Endothelial cell (in vitro differentiated cells): ENCODE data around the gene AUH. TPM values are rescaled to one million over a fixed set of nuclear protein-coding genes. Genes with fewer than 3 reads are reported as not detected.

Experiments
- DNase-seq: peaks from one replicate; pipeline ENCODE4 v3.0.0; 2021; ENCODE audit warnings: low spot score
- H3K27ac Mint-ChIP-seq: one replicate; pipeline ENCODE4 v1.8.0; 2021; ENCODE audit warnings: mixed read lengths, inconsistent platforms; ENCODE audit not compliant: unreplicated experiment
- H3K27me3 Mint-ChIP-seq: one replicate; pipeline ENCODE4 v1.8.0; 2021; ENCODE audit warnings: mild to moderate bottlenecking, moderate library complexity, mixed read lengths, inconsistent platforms; ENCODE audit not compliant: unreplicated experiment
- H3K36me3 Mint-ChIP-seq: one replicate; pipeline ENCODE4 v1.8.0; 2021; ENCODE audit warnings: mild to moderate bottlenecking, low read depth, mixed read lengths, inconsistent platforms; ENCODE audit not compliant: unreplicated experiment
- H3K4me1 Mint-ChIP-seq: one replicate; pipeline ENCODE4 v1.8.0; 2021; ENCODE audit warnings: mild to moderate bottlenecking, mixed read lengths, inconsistent platforms; ENCODE audit not compliant: unreplicated experiment
- H3K4me3 Mint-ChIP-seq: one replicate; pipeline ENCODE4 v1.8.0; 2021; ENCODE audit warnings: mild to moderate bottlenecking, mixed read lengths, inconsistent platforms; ENCODE audit not compliant: unreplicated experiment
- H3K9me3 Mint-ChIP-seq: one replicate; pipeline ENCODE4 v1.8.0; 2021; ENCODE audit warnings: mixed read lengths, inconsistent platforms; ENCODE audit not compliant: unreplicated experiment
- CTCF ChIP-seq: fragments of 200-600 bp; sonication (generic); IDR thresholded peaks from one replicate; pipeline ENCODE4 v1.5.0; 2021; ENCODE audit warnings: antibody characterized with exemption; ENCODE audit not compliant: unreplicated experiment
- total RNA-seq: library from RNA; stranded (reverse); fragmentation: NEBNext Ultra II Directional; extraction: Animal tissue kit (Norgen Biotek cat#: 25700); gene quantifications from one replicate; pipeline ENCODE4 v1.2.1, GENCODE V29; 2021; ENCODE audit not compliant: unreplicated experiment

The AUH gene
- total RNA-seq, 1 donor from 2014 or later = 14.4 TPM

GRCh38 chr9:91395553-91396471 lies 34.1 kb upstream of the AUH start:
- Mint-ChIP-seq H3K27ac (no peak overlapping the region), H3K9me3 (no peaks in the 10 kb centered on the region), H3K4me1 (peaks cover 4% of the 10 kb centered on the region), H3K4me3 (no peak overlapping the region), H3K27me3 (no peaks in the 10 kb centered on the region), H3K36me3 (no peaks in the 10 kb centered on the region)
- TF ChIP-seq CTCF = no peak
- no peak for DNase-seq

GRCh38 chr9:91395106-91395552 lies 33.4 kb upstream of the AUH start:
- Mint-ChIP-seq H3K27ac (no peak overlapping the region), H3K4me3 (no peak overlapping the region), H3K27me3 (no peaks in the 10 kb centered on the region), H3K9me3 (no peaks in the 10 kb centered on the region), H3K36me3 (no peaks in the 10 kb centered on the region), H3K4me1 (peaks cover 4% of the 10 kb centered on the region)
- DNase-seq = no peak
- TF ChIP-seq CTCF = no peak

GRCh38 chr9:91393826-91394225 lies 32.1 kb upstream of the AUH start:
- H3K36me3 Mint-ChIP-seq = no peaks in the 10 kb centered on the region
- H3K27me3 Mint-ChIP-seq = no peaks in the 10 kb centered on the region
- H3K27ac Mint-ChIP-seq = no peak overlapping the region
- H3K9me3 Mint-ChIP-seq = no peaks in the 10 kb centered on the region
- H3K4me1 Mint-ChIP-seq = no peaks in the 10 kb centered on the region
- TF ChIP-seq CTCF = no peak
- no peak overlapping the region for H3K4me3 Mint-ChIP-seq
- no peak for DNase-seq

DNA sequence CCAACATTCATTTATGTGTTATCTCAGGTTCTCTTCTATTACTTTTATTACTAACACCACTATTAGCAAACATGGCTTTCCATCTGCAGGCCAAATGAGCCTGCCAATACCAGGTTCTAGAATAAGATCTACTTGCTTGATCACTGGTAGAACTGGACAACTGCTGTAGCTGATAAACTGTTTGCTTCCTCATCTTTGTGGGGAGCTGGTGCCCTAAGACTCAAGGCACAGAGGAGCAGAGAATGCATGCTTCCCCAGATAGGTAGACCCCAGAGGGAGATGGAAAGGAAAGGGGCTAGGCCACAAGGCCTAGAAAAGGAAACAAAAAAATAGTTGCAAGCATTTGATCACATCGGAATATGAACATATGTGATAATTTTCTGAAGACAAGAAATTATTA lies 30.7 kb upstream of the AUH start:
- Mint-ChIP-seq H3K27ac (no peak overlapping the region), H3K27me3 (no peaks in the 10 kb centered on the region), H3K4me1 (no peaks in the 10 kb centered on the region), H3K36me3 (no peaks in the 10 kb centered on the region), H3K9me3 (no peaks in the 10 kb centered on the region), H3K4me3 (no peak overlapping the region)
- TF ChIP-seq CTCF = no peak
- DNase-seq = no peak

GRCh38 chr9:91391818-91392217 lies 30.1 kb upstream of the AUH start:
- H3K4me1 Mint-ChIP-seq = no peaks in the 10 kb centered on the region
- H3K36me3 Mint-ChIP-seq = no peaks in the 10 kb centered on the region
- H3K9me3 Mint-ChIP-seq = no peaks in the 10 kb centered on the region
- DNase-seq = no peak
- H3K27ac Mint-ChIP-seq = no peak overlapping the region
- no peak overlapping the region for H3K4me3 Mint-ChIP-seq
- no peaks in the 10 kb centered on the region for H3K27me3 Mint-ChIP-seq
- no peak for TF ChIP-seq CTCF
